Stimulated activated memory B cell treated with anti-CD40 and anti-IgM and Interleukin-4, amounts not matched to agents 10 μg/mL and 1 μg/mL and 100 μg/mL, for 72 hours (primary cell): ENCODE data around the gene TP53I11.
A peak's percentile ranks its signal among the peaks of the same experiment; 100 is the strongest.

ENCODE experiments used
- ATAC-seq: fragments of 150-1000 bp; cut with Tn5 transposase; 2 replicates; pipeline ENCODE4 v1.10.0; 2021
- H3K27ac Mint-ChIP-seq: one replicate; pipeline ENCODE4 v1.8.0; 2022; ENCODE audit warnings: mild to moderate bottlenecking, mixed read lengths
- H3K27me3 Mint-ChIP-seq: one replicate; pipeline ENCODE4 v1.8.0; 2022; ENCODE audit warnings: mixed read lengths
- H3K36me3 Mint-ChIP-seq: one replicate; pipeline ENCODE4 v1.8.0; 2022; ENCODE audit warnings: mixed read lengths
- H3K4me1 Mint-ChIP-seq: one replicate; pipeline ENCODE4 v1.8.0; 2022; ENCODE audit warnings: mixed read lengths
- H3K4me3 Mint-ChIP-seq: one replicate; pipeline ENCODE4 v1.8.0; 2022; ENCODE audit warnings: mild to moderate bottlenecking, moderate library complexity, mixed read lengths
- H3K9me3 Mint-ChIP-seq: one replicate; pipeline ENCODE4 v1.8.0; 2022; ENCODE audit warnings: mixed read lengths

The TP53I11 gene

DNA sequence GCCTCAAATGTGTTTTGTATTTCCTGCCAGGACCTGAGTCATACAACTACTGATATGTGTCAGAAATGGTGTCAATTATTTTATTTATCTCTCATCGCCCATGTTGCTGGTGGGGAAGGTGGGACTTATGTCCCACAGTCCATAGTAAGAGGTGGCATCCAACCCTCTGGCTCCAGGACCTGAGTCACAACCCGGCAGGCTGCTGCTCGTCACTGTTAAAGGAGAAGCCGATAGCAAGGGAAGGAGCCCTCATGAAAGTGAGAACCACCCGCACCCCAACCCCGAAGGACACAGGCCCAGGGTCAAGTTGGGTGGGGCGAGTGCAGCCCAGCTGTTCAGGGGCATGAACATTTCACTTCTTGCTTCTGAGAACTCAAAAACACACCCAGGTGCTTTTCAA is 33.1 kb upstream of the TP53I11 start:
- peaks cover 25% of the 10 kb centered on the region for H3K4me1 Mint-ChIP-seq
- peak; percentile 5 for ATAC-seq
- no peaks in the 10 kb centered on the region for H3K9me3 Mint-ChIP-seq
- peaks cover 23% of the 10 kb centered on the region for H3K27me3 Mint-ChIP-seq
- no peaks in the 10 kb centered on the region for H3K36me3 Mint-ChIP-seq
- H3K4me3 Mint-ChIP-seq: no peak overlapping the region
- no peak overlapping the region for H3K27ac Mint-ChIP-seq

- Mint-ChIP-seq H3K27me3 (peaks cover 11% of the 10 kb centered on the region), H3K27ac (no peak overlapping the region), H3K4me1 (peaks cover 25% of the 10 kb centered on the region), H3K9me3 (no peaks in the 10 kb centered on the region), H3K36me3 (no peaks in the 10 kb centered on the region), H3K4me3 (no peak overlapping the region)
- ATAC-seq: no peak
Measured at GRCh38 chr11:44982496-44983062, 31.9 kb upstream of the TP53I11 start.

- no peak overlapping the region for H3K4me3 Mint-ChIP-seq
- H3K4me1 Mint-ChIP-seq: peaks cover 8% of the 10 kb centered on the region
- H3K9me3 Mint-ChIP-seq: no peaks in the 10 kb centered on the region
- peaks cover 8% of the 10 kb centered on the region for H3K27me3 Mint-ChIP-seq
- ATAC-seq: no peak
- no peak overlapping the region for H3K27ac Mint-ChIP-seq
- H3K36me3 Mint-ChIP-seq: no peaks in the 10 kb centered on the region
Measured at GRCh38 chr11:44980533-44981427, 30.1 kb upstream of the TP53I11 start.

DNA sequence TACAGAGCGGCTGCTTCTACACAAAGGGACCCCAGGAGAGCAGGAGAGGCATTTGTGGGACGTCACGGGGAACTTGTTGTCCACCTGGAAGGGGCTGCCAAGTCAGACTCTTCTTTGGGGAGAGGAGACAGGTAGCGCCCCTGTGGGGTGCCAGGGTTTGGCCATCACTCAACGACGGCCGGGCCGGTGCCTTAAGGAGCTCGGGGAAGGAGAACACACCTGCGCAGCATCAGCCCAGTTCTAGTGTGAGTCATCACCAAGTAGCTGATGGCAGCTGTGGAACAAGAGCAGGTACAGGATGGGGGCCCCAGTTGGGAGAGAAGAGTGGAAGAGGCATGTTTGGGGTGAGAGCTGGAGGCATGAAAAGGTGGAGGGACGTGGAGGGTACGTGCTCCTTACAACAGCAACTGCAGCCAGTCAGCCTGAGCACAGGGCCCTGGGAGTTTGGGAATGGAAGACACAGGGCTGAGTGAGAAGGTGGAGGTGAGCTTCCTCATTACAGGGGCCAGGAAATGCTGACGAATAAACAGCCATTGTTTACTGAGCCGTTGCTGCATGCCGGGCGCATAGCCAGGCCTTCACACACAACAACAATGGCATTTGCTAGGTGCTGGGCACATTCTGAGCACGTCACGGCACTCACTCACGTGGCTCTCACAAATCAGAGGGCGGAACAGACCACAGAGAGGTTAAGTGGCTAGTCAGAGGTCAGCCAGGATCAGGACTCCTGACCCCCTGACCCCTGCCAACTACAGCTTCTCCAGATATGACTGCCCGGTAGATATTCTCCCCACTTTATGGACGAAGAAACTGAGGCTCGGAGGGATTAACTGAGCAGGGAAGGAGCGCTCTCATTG is 29.1 kb upstream of the TP53I11 start:
- H3K4me3 Mint-ChIP-seq: no peak overlapping the region
- no peaks in the 10 kb centered on the region for H3K36me3 Mint-ChIP-seq
- peaks cover 8% of the 10 kb centered on the region for H3K27me3 Mint-ChIP-seq
- no peak for ATAC-seq
- no peaks in the 10 kb centered on the region for H3K9me3 Mint-ChIP-seq
- peaks cover 8% of the 10 kb centered on the region for H3K4me1 Mint-ChIP-seq
- peak overlapping the region; percentile 34 for H3K27ac Mint-ChIP-seq

DNA sequence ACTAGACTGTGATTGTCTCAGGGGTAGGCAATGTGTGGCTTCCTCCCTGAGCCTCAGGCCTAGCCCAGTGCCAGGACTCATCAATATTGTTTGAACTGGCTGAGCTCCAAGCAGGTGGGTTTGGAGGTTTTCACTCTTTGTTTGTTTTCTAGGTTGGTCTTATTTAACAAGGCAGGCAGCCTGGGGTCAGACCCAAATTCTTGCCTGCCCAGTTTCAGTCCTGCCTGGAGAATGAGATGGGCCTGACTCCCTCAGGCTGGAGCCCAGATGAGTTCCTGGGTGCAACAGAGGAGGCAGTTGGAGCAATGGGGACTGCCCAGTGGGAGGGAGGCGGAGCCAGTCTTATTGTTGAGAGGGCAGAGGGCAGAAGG is 28.3 kb upstream of the TP53I11 start:
- no peaks in the 10 kb centered on the region for H3K9me3 Mint-ChIP-seq
- H3K36me3 Mint-ChIP-seq: no peaks in the 10 kb centered on the region
- no peak overlapping the region for H3K4me3 Mint-ChIP-seq
- H3K4me1 Mint-ChIP-seq: peaks cover 8% of the 10 kb centered on the region
- peak overlapping the region; percentile 34 for H3K27ac Mint-ChIP-seq
- ATAC-seq: no peak
- H3K27me3 Mint-ChIP-seq: peaks cover 8% of the 10 kb centered on the region

DNA sequence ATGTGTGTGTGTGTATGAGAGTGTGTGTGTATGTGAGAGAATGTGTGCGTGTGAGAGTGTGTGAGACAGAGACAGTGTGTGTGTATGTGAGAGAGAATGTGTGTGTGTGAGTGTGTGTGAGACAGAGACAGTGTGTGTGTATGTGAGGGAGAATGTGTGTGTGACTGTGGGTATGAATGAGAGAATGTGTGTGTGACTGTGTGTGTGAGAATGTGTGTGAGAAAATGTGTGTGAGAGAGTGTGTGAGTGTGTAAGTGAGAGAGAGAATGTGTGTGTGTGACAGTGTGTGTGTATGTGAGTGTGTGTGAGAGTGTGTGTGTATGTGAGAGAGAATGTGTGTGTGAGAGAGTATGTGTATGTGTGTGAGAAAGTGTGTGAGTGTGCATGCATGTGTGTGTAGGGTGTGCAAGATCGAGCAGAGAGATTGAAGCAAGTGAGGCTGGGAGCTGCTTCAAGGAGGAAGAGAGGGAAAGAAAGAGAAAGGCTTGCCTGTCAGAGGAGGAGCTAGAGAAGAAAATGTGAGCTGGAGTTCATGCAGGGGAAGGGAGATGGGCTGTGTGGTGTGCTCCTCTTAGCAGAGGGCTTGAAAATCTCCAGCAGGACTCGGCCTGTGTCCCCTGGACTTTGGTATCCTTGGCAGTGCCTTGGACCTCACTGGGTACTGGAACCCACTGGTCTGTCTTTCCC is 27.7 kb upstream of the TP53I11 start:
- no peak for ATAC-seq
- H3K9me3 Mint-ChIP-seq: no peaks in the 10 kb centered on the region
- peaks cover 8% of the 10 kb centered on the region for H3K4me1 Mint-ChIP-seq
- no peaks in the 10 kb centered on the region for H3K36me3 Mint-ChIP-seq
- peaks cover 8% of the 10 kb centered on the region for H3K27me3 Mint-ChIP-seq
- H3K27ac Mint-ChIP-seq: no peak overlapping the region
- no peak overlapping the region for H3K4me3 Mint-ChIP-seq

DNA sequence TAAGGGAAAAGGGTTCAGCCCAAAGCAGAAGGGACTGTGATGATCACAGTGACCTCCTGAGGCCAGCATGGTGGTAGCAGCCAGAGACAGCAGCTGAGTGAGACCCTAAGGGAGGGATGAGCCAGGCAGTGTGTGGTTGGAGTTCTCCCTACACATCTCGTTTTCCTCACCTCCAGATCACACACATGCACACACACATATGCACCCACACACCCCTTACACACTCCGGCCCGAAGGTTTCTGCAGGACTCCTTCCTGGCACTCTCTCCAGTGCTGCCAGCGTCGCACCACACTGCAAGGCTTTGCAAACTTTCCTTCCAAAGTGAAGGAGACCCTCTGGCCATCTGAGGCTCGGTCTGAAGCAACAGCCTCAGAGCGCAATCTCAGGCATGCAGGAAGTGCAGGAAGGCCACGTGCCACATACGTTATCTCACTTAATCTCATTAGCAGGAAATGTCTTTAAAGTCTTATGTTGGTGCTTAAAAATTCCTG is 26.9 kb upstream of the TP53I11 start:
- Mint-ChIP-seq H3K4me1 (peaks cover 8% of the 10 kb centered on the region), H3K9me3 (no peaks in the 10 kb centered on the region), H3K4me3 (no peak overlapping the region), H3K27me3 (peaks cover 8% of the 10 kb centered on the region), H3K27ac (no peak overlapping the region), H3K36me3 (no peaks in the 10 kb centered on the region)
- no peak for ATAC-seq

DNA sequence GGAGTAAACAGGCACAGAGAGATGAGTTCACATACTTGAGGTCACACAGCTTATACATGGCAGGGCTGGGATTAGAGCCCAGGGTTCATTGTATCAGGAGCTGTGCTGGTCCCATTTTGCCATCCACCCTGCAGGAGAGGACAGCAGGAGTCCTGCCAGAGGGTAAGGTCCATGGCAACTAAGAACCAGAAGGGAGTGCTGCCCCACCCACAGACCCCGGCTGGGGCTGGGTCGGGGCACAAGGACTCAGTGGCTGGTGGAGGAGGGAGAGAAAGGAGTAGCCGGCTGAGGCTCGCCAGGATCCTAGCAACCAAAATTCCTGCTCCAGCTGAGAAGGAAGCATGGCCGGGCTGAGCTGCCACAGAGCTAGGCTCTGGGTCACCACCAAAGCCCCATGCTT is 25.9 kb upstream of the TP53I11 start:
- ATAC-seq: no peak
- H3K4me3 Mint-ChIP-seq: no peak overlapping the region
- H3K27ac Mint-ChIP-seq: no peak overlapping the region
- H3K9me3 Mint-ChIP-seq: no peaks in the 10 kb centered on the region
- H3K27me3 Mint-ChIP-seq: peaks cover 8% of the 10 kb centered on the region
- H3K4me1 Mint-ChIP-seq: peaks cover 8% of the 10 kb centered on the region
- H3K36me3 Mint-ChIP-seq: no peaks in the 10 kb centered on the region

DNA sequence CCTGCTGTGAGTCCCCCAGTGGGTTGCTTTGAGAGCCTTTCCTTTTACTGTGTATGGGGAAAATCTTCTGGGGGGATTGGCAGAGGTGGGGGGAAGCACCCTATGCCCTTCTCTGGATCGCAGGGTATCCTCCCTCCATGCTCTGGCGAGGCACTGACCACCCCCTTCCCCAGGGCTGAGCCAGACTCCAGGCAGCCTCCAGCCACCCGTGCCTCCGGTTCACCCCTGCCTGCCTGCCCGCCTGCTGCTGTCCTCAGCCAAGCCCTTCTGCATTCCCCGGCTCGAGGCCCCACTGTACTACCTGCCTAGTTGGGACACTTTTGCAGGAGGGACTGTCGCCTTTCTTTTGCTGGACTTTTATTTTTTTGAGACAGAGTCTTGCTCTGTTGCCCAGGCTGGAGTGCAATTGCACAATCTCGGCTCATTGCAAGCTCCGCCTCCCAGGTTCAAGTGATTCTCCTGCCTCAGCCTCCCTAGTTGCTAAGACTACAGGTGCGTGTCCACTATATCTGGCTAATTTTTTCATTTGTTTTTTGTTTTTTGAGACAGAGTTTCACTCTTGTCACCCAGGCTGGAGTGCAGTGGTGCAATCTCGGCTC is 23.8 kb upstream of the TP53I11 start:
- H3K4me3 Mint-ChIP-seq: no peak overlapping the region
- no peak for ATAC-seq
- no peak overlapping the region for H3K27ac Mint-ChIP-seq
- H3K27me3 Mint-ChIP-seq: peaks cover 4% of the 10 kb centered on the region
- H3K36me3 Mint-ChIP-seq: no peaks in the 10 kb centered on the region
- H3K4me1 Mint-ChIP-seq: peaks cover 3% of the 10 kb centered on the region
- H3K9me3 Mint-ChIP-seq: no peaks in the 10 kb centered on the region

- Mint-ChIP-seq H3K27ac (no peak overlapping the region), H3K4me3 (no peak overlapping the region), H3K4me1 (no peaks in the 10 kb centered on the region), H3K36me3 (no peaks in the 10 kb centered on the region), H3K9me3 (no peaks in the 10 kb centered on the region), H3K27me3 (no peaks in the 10 kb centered on the region)
- ATAC-seq: no peak
Measured at GRCh38 chr11:44973632-44974401, 23.1 kb upstream of the TP53I11 start.

DNA sequence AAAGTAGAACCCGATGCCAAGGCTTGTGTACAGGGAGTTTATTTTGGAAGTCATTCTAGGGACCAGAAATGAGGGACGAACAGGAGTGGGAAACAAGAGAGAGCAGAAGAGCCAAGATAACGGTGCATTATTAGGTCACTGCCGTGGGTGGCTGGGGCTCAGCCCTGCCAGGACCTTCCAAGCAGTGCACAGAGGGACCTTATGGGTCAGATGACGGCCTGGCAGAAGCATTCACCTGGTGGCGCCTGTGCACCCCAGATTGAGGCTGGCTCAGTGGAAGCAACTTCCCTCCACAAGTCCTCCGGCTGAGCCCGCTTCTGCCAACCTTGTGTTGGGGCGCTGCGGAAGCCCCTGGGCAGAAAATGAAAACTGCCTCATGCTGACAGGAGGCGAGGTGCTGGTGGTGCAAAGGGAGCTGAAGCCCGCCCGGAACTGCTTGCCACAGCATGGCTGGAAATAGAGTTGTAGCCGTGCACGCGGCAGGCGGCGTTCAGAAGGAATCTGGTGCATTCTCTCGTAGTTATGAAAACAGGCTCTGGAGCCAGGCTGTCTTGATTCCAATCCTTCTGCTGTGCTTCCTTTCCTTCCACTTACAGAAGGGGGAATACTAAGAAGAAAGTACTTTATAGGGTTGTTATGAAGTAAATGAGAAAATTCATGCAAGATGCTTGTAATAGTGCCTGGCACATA is 22.2 kb upstream of the TP53I11 start:
- H3K9me3 Mint-ChIP-seq: no peaks in the 10 kb centered on the region
- ATAC-seq: no peak
- no peak overlapping the region for H3K27ac Mint-ChIP-seq
- no peak overlapping the region for H3K4me3 Mint-ChIP-seq
- no peaks in the 10 kb centered on the region for H3K4me1 Mint-ChIP-seq
- H3K27me3 Mint-ChIP-seq: no peaks in the 10 kb centered on the region
- no peaks in the 10 kb centered on the region for H3K36me3 Mint-ChIP-seq

- H3K36me3 Mint-ChIP-seq: no peaks in the 10 kb centered on the region
- ATAC-seq: no peak
- no peaks in the 10 kb centered on the region for H3K27me3 Mint-ChIP-seq
- H3K4me1 Mint-ChIP-seq: no peaks in the 10 kb centered on the region
- H3K27ac Mint-ChIP-seq: no peak overlapping the region
- no peaks in the 10 kb centered on the region for H3K9me3 Mint-ChIP-seq
- no peak overlapping the region for H3K4me3 Mint-ChIP-seq
Measured at GRCh38 chr11:44971185-44971584, 20.5 kb upstream of the TP53I11 start.

- H3K9me3 Mint-ChIP-seq: no peaks in the 10 kb centered on the region
- ATAC-seq: no peak
Measured at GRCh38 chr11:44970293-44970692, 19.6 kb upstream of the TP53I11 start.

More at GRCh38 chr11:44970293-44970692, 19.6 kb upstream of the TP53I11 start:
- Mint-ChIP-seq H3K27ac (no peak overlapping the region), H3K27me3 (no peaks in the 10 kb centered on the region), H3K36me3 (no peaks in the 10 kb centered on the region), H3K4me3 (no peak overlapping the region), H3K4me1 (no peaks in the 10 kb centered on the region)
